Spinal cord (tissue), 10 donors: ENCODE measurements around the gene CSK. TPM values are rescaled to one million over a fixed set of nuclear protein-coding genes. Genes with fewer than 3 reads are reported as not detected.
A peak's percentile ranks its signal among the peaks of the same experiment; 100 is the strongest.

Source experiments
- DNase-seq, 6 donors: peaks; one replicate each; pipeline versions ENCODE4 v3.0.0 to v3.0.0-alpha.2; 2013 to 2015; ENCODE audit warnings: low spot score in 6 of 6, low read depth in 4 of 6
- H3K27ac ChIP-seq: one replicate; pipeline ENCODE4 v1.5.1; 2013; ENCODE audit warnings: low read depth, low read length, control low read depth
- H3K27me3 ChIP-seq: one replicate; pipeline ENCODE4 v1.6.1; 2013; ENCODE audit warnings: low read length; ENCODE audit not compliant: control insufficient read depth, insufficient read depth
- H3K36me3 ChIP-seq: one replicate; pipeline ENCODE4 v1.6.1; 2013; ENCODE audit warnings: low read length; ENCODE audit not compliant: control insufficient read depth, insufficient read depth
- H3K4me1 ChIP-seq: one replicate; pipeline ENCODE4 v1.6.1; 2013; ENCODE audit warnings: low read length; ENCODE audit not compliant: control insufficient read depth, insufficient read depth
- H3K4me3 ChIP-seq: one replicate; pipeline ENCODE4 v1.5.1; 2013; ENCODE audit warnings: low read depth, low read length, control low read depth
- H3K9me3 ChIP-seq: one replicate; pipeline ENCODE4 v1.6.1; 2013; ENCODE audit warnings: low read length; ENCODE audit not compliant: control insufficient read depth, insufficient read depth
- WGBS: methylation state at CpG from one replicate; pipeline ENCODE4 v1.1.5; 2013; ENCODE audit warnings: missing lambda C conversion rate; ENCODE audit not compliant: insufficient coverage; 5-methylcytosine and 5-hydroxymethylcytosine counted together
- polyA plus RNA-seq, 2 donors: library from polyadenylated mRNA; unstranded; fragments of 120-200 nt; gene quantifications; one replicate each; pipeline ENCODE4 v1.2.1, GENCODE V29; 2013; ENCODE audit not compliant: insufficient read length in 2 of 2
- total RNA-seq, 2 donors: library from RNA; depleted of rRNA in 1 of 2; stranded (reverse); fragments of 120-200 nt in 1 of 2; fragments of >200 nt in 1 of 2; gene quantifications; one replicate each; pipeline versions ENCODE4 v1.2.3 to v1.2.4, GENCODE V29; 2013 to 2014
- donor health status: healthy.

CSK gene
- total and polyA plus RNA-seq, 4 donors, result 20.1 to 79.4 (median 52.9) TPM

DNA sequence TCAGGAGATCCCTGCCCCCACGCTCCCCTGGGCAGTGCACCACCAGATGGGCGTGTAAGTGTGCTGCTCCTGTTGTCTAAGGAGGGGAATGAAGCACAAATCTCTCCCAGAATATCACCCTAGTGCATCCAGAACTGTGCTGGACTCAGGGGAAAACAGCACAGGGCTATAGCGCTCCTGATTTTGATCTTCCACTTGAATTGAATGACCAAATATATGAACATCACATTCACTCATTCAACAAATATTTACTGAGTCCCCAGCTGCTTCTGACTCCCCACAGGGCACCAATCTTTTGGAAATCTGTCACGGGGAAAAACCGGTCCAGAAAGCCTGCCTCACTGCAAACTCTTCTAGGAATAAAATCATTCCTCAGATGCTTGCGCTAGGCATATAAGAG is 47.0 kb downstream of the CSK start:
- no peak overlapping the region for H3K4me3 ChIP-seq
- no peaks in the 10 kb centered on the region for H3K36me3 ChIP-seq
- peaks cover 36% of the 10 kb centered on the region for H3K27me3 ChIP-seq
- peaks cover 40% of the 10 kb centered on the region for H3K4me1 ChIP-seq
- no peak for DNase-seq
- H3K27ac ChIP-seq, result no peak overlapping the region
- 48% methylated on average over 5 of the region's 6 CpGs for whole genome bisulfite sequencing
- no peaks in the 10 kb centered on the region for H3K9me3 ChIP-seq

DNA sequence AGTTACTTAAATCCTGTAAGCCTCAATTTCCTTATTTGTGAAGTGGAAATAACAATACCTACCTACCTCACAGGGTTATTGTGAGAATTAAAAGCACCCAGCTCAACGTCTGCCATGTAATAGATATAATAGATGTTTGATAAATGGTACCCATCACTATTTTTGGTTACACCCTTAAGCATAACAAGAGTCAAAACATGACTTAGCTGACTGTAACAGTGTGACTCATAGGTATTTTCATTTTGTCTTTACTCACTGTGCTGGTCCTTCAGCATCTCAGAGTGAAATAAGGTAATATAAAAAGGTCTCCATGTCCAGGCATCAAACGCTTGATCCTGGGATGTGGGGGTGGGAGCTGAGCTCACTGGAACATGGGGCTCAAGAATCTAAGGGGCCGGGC is 47.6 kb downstream of the CSK start:
- Histone ChIP-seq H3K36me3 (peaks cover 5% of the 10 kb centered on the region), H3K9me3 (no peaks in the 10 kb centered on the region), H3K4me1 (peaks cover 40% of the 10 kb centered on the region), H3K4me3 (no peak overlapping the region), H3K27ac (no peak overlapping the region), H3K27me3 (peaks cover 36% of the 10 kb centered on the region)
- 88% methylated on average over 2 of the region's 3 CpGs for WGBS
- no peak for DNase-seq

DNA sequence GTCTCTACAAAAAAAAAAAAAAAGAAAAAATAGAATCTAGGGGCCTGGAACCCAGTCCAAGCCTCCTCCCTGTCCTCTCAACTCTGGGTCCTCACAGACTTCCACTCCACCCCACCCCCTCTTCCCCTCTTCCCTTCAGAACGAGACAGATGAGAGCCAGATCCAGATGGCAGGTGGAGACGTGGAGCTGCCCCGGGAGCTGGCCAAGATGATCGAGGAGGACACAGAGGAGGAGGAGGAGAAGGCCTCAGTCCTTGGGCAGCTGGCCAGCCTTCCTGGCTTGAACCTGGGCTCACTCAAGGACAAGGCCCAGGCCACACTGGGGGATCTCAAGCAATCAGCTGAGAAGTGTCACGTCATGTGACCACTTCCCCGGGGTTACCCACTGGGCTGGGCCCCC is 48.1 kb downstream of the CSK start:
- H3K27me3 ChIP-seq, result peaks cover 36% of the 10 kb centered on the region
- DNase-seq, result no peak
- H3K36me3 ChIP-seq, result peaks cover 5% of the 10 kb centered on the region
- no peak overlapping the region for H3K4me3 ChIP-seq
- no peaks in the 10 kb centered on the region for H3K9me3 ChIP-seq
- H3K27ac ChIP-seq, result no peak overlapping the region
- WGBS, result 59% methylated on average over 5 of the region's 6 CpGs
- H3K4me1 ChIP-seq, result peaks cover 40% of the 10 kb centered on the region

GRCh38 chr15:74830868-74831267 is 49.0 kb downstream of the CSK start:
- DNase-seq, result peak in 5 of 6 donors; percentile 43 to 91 (median 58)
- 18% methylated on average over 5 of the region's 5 CpGs for WGBS
- H3K36me3 ChIP-seq, result peaks cover 12% of the 10 kb centered on the region
- H3K9me3 ChIP-seq, result no peaks in the 10 kb centered on the region
- peaks cover 38% of the 10 kb centered on the region for H3K4me1 ChIP-seq
- H3K4me3 ChIP-seq, result no peak overlapping the region
- no peak overlapping the region for H3K27ac ChIP-seq
- peaks cover 30% of the 10 kb centered on the region for H3K27me3 ChIP-seq

DNA sequence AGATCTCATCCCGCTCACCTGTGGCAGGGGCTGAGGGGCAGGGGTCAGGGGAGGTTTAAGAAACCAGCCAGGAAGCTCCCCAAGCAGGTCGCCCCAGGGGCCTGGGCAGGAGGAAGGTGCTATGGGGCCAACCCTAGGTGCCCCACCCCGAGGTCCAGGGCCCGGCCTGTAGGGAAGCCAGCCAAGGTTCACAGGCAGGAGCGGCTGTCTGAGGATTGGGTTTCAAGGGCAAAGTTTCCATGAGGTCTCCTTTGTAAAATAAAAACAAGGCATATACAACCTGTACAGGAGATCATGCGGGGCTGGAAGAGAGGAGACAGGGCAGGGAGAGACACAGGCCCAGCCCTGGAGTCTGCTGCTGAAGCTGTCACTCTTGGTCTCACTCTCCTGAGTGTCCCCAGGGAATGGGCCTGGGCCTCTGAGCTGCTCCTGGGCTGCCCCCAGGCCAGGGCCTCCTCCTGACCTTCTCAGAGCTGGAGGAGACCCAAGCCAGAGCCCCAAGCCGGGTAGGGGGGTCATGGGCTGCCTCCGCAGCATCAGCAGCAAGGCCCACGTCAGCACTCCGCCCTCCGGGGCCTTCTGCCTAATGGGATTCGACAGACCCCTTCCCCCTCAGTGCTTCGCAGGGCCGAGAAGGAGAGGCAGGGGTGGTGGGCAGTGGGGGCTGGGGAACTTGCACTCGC is 50.1 kb downstream of the CSK start:
- no peak overlapping the region for H3K27ac ChIP-seq
- peaks cover 27% of the 10 kb centered on the region for H3K4me1 ChIP-seq
- H3K9me3 ChIP-seq, result no peaks in the 10 kb centered on the region
- H3K36me3 ChIP-seq, result peaks cover 23% of the 10 kb centered on the region
- WGBS, result 61% methylated on average over 11 of the region's 15 CpGs
- peaks cover 20% of the 10 kb centered on the region for H3K27me3 ChIP-seq
- no peak for DNase-seq
- H3K4me3 ChIP-seq, result no peak overlapping the region

DNA sequence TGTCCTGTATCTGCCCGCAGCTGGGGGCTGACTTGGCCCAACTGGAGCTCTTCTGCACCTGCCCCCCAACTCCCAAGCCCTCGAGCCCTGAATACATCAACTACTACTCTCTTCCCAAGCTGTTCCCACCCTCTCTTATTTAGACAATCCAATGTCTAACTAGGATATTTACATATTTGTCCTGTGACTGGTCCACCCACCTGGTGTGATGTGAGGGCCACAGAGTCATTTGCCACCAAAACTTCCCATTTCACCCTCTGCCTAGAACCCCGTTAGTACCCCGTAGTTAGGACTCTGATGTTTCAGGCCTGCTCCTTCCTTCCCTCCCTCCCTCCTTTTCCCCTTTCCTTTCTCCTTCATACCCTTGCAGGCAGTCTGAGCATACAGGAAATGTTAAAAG is 50.9 kb downstream of the CSK start:
- no peaks in the 10 kb centered on the region for H3K9me3 ChIP-seq
- H3K4me1 ChIP-seq, result peaks cover 25% of the 10 kb centered on the region
- no peak for DNase-seq
- H3K36me3 ChIP-seq, result peaks cover 31% of the 10 kb centered on the region
- H3K27me3 ChIP-seq, result peaks cover 12% of the 10 kb centered on the region
- 53% methylated on average over 2 of the region's 4 CpGs for WGBS
- no peak overlapping the region for H3K27ac ChIP-seq
- H3K4me3 ChIP-seq, result no peak overlapping the region

GRCh38 chr15:74833376-74834107 is 51.7 kb downstream of the CSK start:
- H3K4me3 ChIP-seq, result no peak overlapping the region
- peaks cover 25% of the 10 kb centered on the region for H3K4me1 ChIP-seq
- H3K9me3 ChIP-seq, result no peaks in the 10 kb centered on the region
- peaks cover 4% of the 10 kb centered on the region for H3K27me3 ChIP-seq
- WGBS, result 66% methylated on average over 11 of the region's 12 CpGs
- no peak for DNase-seq
- no peak overlapping the region for H3K27ac ChIP-seq
- H3K36me3 ChIP-seq, result peaks cover 39% of the 10 kb centered on the region

- 44% methylated on average over 4 of the region's 5 CpGs for WGBS
- H3K36me3 ChIP-seq, result peaks cover 57% of the 10 kb centered on the region
- peaks cover 28% of the 10 kb centered on the region for H3K4me1 ChIP-seq
- DNase-seq, result no peak
- no peaks in the 10 kb centered on the region for H3K9me3 ChIP-seq
- no peaks in the 10 kb centered on the region for H3K27me3 ChIP-seq
- no peak overlapping the region for H3K27ac ChIP-seq
- H3K4me3 ChIP-seq, result no peak overlapping the region
Observed at GRCh38 chr15:74835312-74835823, 53.5 kb downstream of the CSK start.

DNA sequence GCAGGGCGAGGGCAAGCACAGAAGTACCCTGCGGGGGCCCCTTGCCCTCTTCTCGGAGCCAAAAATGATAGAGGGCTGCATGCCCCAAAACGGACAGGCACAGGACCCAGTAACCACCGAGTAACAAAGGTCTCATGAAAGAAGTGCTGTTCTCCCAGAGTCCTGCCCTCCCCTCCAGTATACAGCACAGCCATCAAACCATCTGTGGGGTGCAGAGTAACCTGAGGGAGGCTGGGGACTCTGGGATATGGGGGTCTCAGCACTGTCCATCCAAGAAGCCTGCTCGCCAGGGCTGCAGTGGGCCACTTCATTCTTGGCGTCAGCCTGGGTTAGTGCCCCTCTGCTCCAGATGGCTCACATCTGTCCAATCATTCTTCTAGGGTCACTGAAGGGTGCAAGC is 55.0 kb downstream of the CSK start:
- H3K4me3 ChIP-seq, result no peak overlapping the region
- peaks cover 69% of the 10 kb centered on the region for H3K36me3 ChIP-seq
- 86% methylated on average over 5 of the region's 7 CpGs for WGBS
- no peaks in the 10 kb centered on the region for H3K27me3 ChIP-seq
- no peak for DNase-seq
- peaks cover 26% of the 10 kb centered on the region for H3K4me1 ChIP-seq
- no peaks in the 10 kb centered on the region for H3K9me3 ChIP-seq
- no peak overlapping the region for H3K27ac ChIP-seq
